Natural killer cell (primary cell): ENCODE measurements around the gene CAPZA1. TPM values are rescaled to one million over a fixed set of nuclear protein-coding genes. Genes with fewer than 3 reads are reported as not detected.

Source experiments
- ATAC-seq, 3 donors: fragments of 150-1000 bp in 2 of 3; fragments of 200-7000 bp in 1 of 3; cut with Tn5 transposase; 1 replicate in 1 of 3; 2 replicates in 2 of 3; pipeline ENCODE4 v1.10.0; 2021; ENCODE audit warnings: mild to moderate bottlenecking in 2 of 3, moderate library complexity in 2 of 3
- DNase-seq, 2 donors: peaks; one replicate each; pipeline versions ENCODE4 v3.0.0 to v3.0.0-alpha.2; 2013 to 2021; ENCODE audit warnings: mixed read lengths in 1 of 2
- H3K27ac ChIP-seq: one replicate; pipeline ENCODE4 v1.5.1; 2013; ENCODE audit warnings: mild to moderate bottlenecking, low read length
- H3K27me3 ChIP-seq: one replicate; pipeline ENCODE4 v1.6.1; 2013; ENCODE audit warnings: low read length; ENCODE audit not compliant: control insufficient read depth, insufficient read depth
- H3K36me3 ChIP-seq: one replicate; pipeline ENCODE4 v1.6.1; 2013; ENCODE audit warnings: low read length; ENCODE audit not compliant: control insufficient read depth, insufficient read depth
- H3K4me1 ChIP-seq: one replicate; pipeline ENCODE4 v1.6.1; 2013; ENCODE audit warnings: low read length; ENCODE audit not compliant: control insufficient read depth, insufficient read depth
- H3K4me3 ChIP-seq: one replicate; pipeline ENCODE4 v1.5.1; 2013; ENCODE audit warnings: low read length
- H3K9me3 ChIP-seq: one replicate; pipeline ENCODE4 v1.6.1; 2013; ENCODE audit warnings: low read length; ENCODE audit not compliant: control insufficient read depth, insufficient read depth
- H3K27ac Mint-ChIP-seq, 2 donors: one replicate each; pipeline ENCODE4 v1.8.0; 2022; ENCODE audit warnings: mild to moderate bottlenecking in 2 of 2, mixed read lengths in 2 of 2, moderate library complexity in 1 of 2
- H3K27me3 Mint-ChIP-seq, 2 donors: one replicate each; pipeline ENCODE4 v1.8.0; 2022; ENCODE audit warnings: low read depth in 2 of 2, mixed read lengths in 2 of 2
- H3K36me3 Mint-ChIP-seq: one replicate; pipeline ENCODE4 v1.8.0; 2022; ENCODE audit warnings: mixed read lengths
- H3K4me1 Mint-ChIP-seq, 2 donors: one replicate each; pipeline ENCODE4 v1.8.0; 2022; ENCODE audit warnings: mixed read lengths in 2 of 2
- H3K4me3 Mint-ChIP-seq: one replicate; pipeline ENCODE4 v1.8.0; 2022; ENCODE audit warnings: mild to moderate bottlenecking, moderate library complexity, mixed read lengths
- H3K9me3 Mint-ChIP-seq, 2 donors: one replicate each; pipeline ENCODE4 v1.8.0; 2022; ENCODE audit warnings: mixed read lengths in 2 of 2
- WGBS: methylation state at CpG from one replicate; pipeline ENCODE4 v1.1.7; 2013; ENCODE audit warnings: missing lambda C conversion rate; ENCODE audit not compliant: insufficient coverage; 5-methylcytosine and 5-hydroxymethylcytosine counted together
- intact Hi-C: fragments of 100-400 bp; cut with micrococcal nuclease; formaldehyde crosslinking; loops from one replicate; pipeline ENCODE4 v1.14.2; 2022
- total RNA-seq, 4 donors: library from RNA; stranded (reverse); fragments of 120-200 nt in 1 of 4; gene quantifications; one replicate each; pipeline versions ENCODE4 v1.2.3 to v1.2.4, GENCODE V29; 2013 to 2022
- TF ChIP-seq, protein P1 (sequence below): fragments of 200-600 bp; IDR thresholded peaks from one replicate; pipeline ENCODE4 v1.8.0; 2022; ENCODE audit warnings: antibody characterized with exemption

CAPZA1 gene
- total RNA-seq, 3 donors from 2014 or later (not counting 1 experiment from before 2014, with no cell fraction given) = 231 to 244 (median 233) TPM

DNA sequence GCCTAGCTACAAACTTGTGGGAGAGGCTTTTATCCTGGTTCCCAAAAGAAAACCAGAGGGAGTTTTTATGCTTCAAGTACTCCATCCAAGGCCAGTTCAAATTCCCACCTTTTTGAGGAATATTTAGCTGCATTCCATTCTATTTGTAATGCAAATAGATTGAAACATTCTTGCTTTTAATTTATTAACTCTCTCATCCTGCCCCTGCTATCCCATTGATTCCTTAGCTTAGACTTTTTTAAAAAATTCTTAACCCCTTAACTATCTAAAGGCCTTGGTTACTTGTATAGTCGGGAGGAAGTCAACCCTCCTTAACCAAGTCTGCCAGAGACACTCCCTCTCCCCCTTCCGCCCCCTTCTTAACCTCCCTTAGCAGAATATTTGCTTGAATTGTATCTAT lies 52.4 kb downstream of the CAPZA1 start:
- TF ChIP-seq, protein P1, sequence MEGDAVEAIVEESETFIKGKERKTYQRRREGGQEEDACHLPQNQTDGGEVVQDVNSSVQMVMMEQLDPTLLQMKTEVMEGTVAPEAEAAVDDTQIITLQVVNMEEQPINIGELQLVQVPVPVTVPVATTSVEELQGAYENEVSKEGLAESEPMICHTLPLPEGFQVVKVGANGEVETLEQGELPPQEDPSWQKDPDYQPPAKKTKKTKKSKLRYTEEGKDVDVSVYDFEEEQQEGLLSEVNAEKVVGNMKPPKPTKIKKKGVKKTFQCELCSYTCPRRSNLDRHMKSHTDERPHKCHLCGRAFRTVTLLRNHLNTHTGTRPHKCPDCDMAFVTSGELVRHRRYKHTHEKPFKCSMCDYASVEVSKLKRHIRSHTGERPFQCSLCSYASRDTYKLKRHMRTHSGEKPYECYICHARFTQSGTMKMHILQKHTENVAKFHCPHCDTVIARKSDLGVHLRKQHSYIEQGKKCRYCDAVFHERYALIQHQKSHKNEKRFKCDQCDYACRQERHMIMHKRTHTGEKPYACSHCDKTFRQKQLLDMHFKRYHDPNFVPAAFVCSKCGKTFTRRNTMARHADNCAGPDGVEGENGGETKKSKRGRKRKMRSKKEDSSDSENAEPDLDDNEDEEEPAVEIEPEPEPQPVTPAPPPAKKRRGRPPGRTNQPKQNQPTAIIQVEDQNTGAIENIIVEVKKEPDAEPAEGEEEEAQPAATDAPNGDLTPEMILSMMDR = no peak
- Histone ChIP-seq H3K36me3 (peaks cover 36% of the 10 kb centered on the region), H3K27me3 (no peaks in the 10 kb centered on the region), H3K4me1 (peaks cover 21% of the 10 kb centered on the region), H3K9me3 (no peaks in the 10 kb centered on the region), H3K27ac (no peak overlapping the region), H3K4me3 (no peak overlapping the region)
- Mint-ChIP-seq H3K9me3 (no peaks in the 10 kb centered on the region), H3K36me3 (peaks cover 30% of the 10 kb centered on the region), H3K4me3 (no peak overlapping the region), H3K27ac (peak overlapping the region; percentile 95 to 98), H3K27me3 (no peaks in the 10 kb centered on the region), H3K4me1 (peaks cover 42 to 50% of the 10 kb centered on the region in 2 donors)
- no peak for DNase-seq
- intact Hi-C loops = no loop called here
- no peak for ATAC-seq
- 92% methylated on average over 2 of the region's 2 CpGs for WGBS

DNA sequence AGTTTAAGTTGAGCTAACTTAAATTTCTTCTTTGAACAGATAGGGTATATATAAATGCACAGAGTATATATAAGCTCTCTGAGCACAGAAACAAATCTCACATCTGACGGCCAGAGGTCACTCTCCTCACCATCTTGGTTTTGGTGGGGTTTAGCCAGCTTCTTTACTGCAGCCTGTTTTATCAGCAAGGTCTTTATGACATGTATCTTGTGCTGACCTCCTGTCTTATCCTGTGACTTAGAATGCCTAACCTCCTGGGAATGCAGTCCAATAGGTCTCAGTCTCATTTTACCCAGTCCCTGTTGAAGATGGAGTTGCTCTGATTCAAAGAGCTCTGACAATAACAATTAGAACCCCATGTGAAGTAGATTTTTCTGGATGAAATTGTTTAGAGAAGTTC lies 53.2 kb downstream of the CAPZA1 start:
- ATAC-seq (no peak), DNase-seq (no peak)
- H3K4me1 Mint-ChIP-seq = peaks cover 50 to 59% of the 10 kb centered on the region in 2 donors
- H3K36me3 Mint-ChIP-seq = peaks cover 30% of the 10 kb centered on the region
- H3K9me3 Mint-ChIP-seq = no peaks in the 10 kb centered on the region
- H3K9me3 ChIP-seq = no peaks in the 10 kb centered on the region
- H3K4me1 ChIP-seq = peaks cover 21% of the 10 kb centered on the region
- WGBS = 100% methylated on average over 1 of the region's 1 CpG
- TF ChIP-seq, protein P1 = no peak
- H3K27me3 ChIP-seq = no peaks in the 10 kb centered on the region
- peaks cover 30% of the 10 kb centered on the region for H3K36me3 ChIP-seq
- H3K27ac Mint-ChIP-seq = peak overlapping the region; percentile 95 to 98
- no peak overlapping the region for H3K4me3 ChIP-seq
- H3K27me3 Mint-ChIP-seq = no peaks in the 10 kb centered on the region
- peak overlapping the region; percentile 71 for H3K4me3 Mint-ChIP-seq
- H3K27ac ChIP-seq = no peak overlapping the region
- intact Hi-C loops = no loop called here

DNA sequence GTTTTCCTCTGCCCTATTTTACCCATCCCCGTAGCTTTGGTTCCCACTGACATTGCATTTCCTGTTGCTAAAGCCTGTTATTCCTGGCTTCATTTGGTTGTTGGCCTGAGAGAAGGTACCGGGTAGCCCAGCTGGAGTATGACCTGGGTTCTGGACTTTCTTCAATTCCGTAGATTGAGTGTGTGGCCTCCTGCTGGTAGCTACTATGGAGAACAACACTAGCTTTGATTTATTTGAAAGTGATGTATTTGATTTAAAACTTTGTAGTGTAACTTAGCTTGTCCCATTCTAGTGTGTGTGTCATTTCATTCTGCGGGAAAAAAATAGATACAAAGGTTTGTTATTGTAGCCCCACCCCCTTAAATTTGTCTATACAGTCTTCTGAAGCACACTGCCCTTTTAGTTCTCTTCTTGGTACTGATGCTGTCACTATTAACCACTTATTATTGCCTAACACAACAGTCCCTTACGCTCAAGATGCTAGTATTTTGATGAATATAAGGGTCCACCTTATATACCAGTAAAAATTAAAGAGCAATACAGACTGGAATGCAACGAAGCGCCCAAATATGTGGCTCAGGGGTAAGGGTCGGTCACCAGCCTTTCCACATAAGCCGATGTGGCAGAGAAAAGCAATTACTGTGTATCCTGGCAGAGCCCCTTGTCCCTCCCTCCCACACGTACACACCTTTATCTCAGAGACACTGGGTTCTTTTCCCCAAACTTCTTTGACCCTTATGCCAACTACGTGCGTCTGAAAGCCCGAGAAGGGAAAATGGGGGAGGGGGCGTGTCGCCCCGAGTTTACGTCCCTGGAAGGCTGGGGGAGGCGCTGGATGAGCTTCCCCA lies 54.2 kb downstream of the CAPZA1 start:
- Histone ChIP-seq H3K4me3 (peak overlapping the region; percentile 84), H3K4me1 (peaks cover 18% of the 10 kb centered on the region), H3K27me3 (no peaks in the 10 kb centered on the region), H3K9me3 (no peaks in the 10 kb centered on the region), H3K27ac (peak overlapping the region; percentile 87), H3K36me3 (peaks cover 29% of the 10 kb centered on the region)
- Mint-ChIP-seq H3K4me3 (peak overlapping the region; percentile 97), H3K4me1 (peaks cover 54 to 62% of the 10 kb centered on the region in 2 donors), H3K27ac (peak overlapping the region; percentile 95 to 98), H3K36me3 (peaks cover 30% of the 10 kb centered on the region), H3K9me3 (no peaks in the 10 kb centered on the region), H3K27me3 (no peaks in the 10 kb centered on the region)
- TF ChIP-seq, protein P1 = no peak
- peak in 1 of 2 donors; percentile 59 for DNase-seq
- 14% methylated on average over 16 of the region's 18 CpGs for WGBS
- intact Hi-C loops = loop anchor here (1.0 to 2.0 kb wide), 2 partner anchors 31 to 55 kb away; partner anchors contain the start of genes CAPZA1 and ST7L
- ATAC-seq = peak in 1 of 3 donors; percentile 8
